GM12878 (cell line): ENCODE data around the gene NPY2R. TPM values are rescaled to one million over a fixed set of nuclear protein-coding genes. Genes with fewer than 3 reads are reported as not detected.

Source experiments
- ATAC-seq: fragments of 200-7000 bp; cut with Tn5 transposase; 3 replicates; pipeline ENCODE4 v1.9.1; 2020; ENCODE audit warnings: mild to moderate bottlenecking, moderate library complexity
- Bru-seq: library from RNA; stranded (reverse); fragments of 400-500 nt; gene quantifications from one replicate; lab custom pipeline; 2021; lab: Mats Ljungman, UMichigan
- BruChase-seq, 2 experiments: library from RNA; stranded (reverse); fragments of 400-500 nt; gene quantifications; one replicate each; lab custom pipeline; 2021; lab: Mats Ljungman, UMichigan
- BruUV-seq: library from RNA; stranded (reverse); fragments of 400-500 nt; replicated peaks from 2 replicates; lab custom pipeline; 2021; lab: Mats Ljungman, UMichigan
- CTCF ChIA-PET: fragments of 300-600 bp; sonication (Branson Sonifier 250); formaldehyde crosslinking; extraction: SDS; loops from one replicate; lab custom pipeline; 2021; ENCODE audit warnings: inconsistent platforms; lab: Yijun Ruan, JAX
- POLR2A ChIA-PET: fragments of 350-600 bp; formaldehyde crosslinking; extraction: SDS; loops from one replicate; lab custom pipeline; 2021; ENCODE audit warnings: inconsistent platforms; lab: Charles Lee
- RAD21 ChIA-PET: fragments of 300-600 bp; sonication (Branson Sonifier 250); formaldehyde crosslinking; loops from one replicate; lab custom pipeline; 2023; ENCODE audit warnings: antibody characterized with exemption; ENCODE audit not compliant: unreplicated experiment; lab: Charles Lee
- SMC1A ChIA-PET: fragments of 300-600 bp; sonication (Branson Sonifier 250); formaldehyde crosslinking; loops from one replicate; lab custom pipeline; 2023; ENCODE audit not compliant: unreplicated experiment, uncharacterized antibody; lab: Charles Lee
- DNase-seq: peaks from one replicate; pipeline ENCODE4 v3.0.0-alpha.2; 2011; ENCODE audit warnings: low read depth, low spot score
- FAIRE-seq: peaks from 3 replicates; lab custom pipeline; 2011; peaks lifted over from hg19 to GRCh38; lab: Jason Lieb, UNC
- H2AFZ ChIP-seq: 2 replicates; pipeline ENCODE4 v1.6.0; 2011; ENCODE audit warnings: low read depth, low read length, control low read depth; ENCODE audit not compliant: control insufficient read depth
- H3K27ac ChIP-seq: 2 replicates; pipeline ENCODE4 v1.5.1; 2011; ENCODE audit warnings: control low read depth; ENCODE audit not compliant: control insufficient read depth, insufficient read depth
- H3K27me3 ChIP-seq, 2 experiments: replicated peaks in 1 of 2; 2 replicates each; pipeline versions ENCODE4 v1.6.0 to v1.6.1; 2011; ENCODE audit warnings: low read length in 1 of 2; ENCODE audit not compliant: control insufficient read depth in 2 of 2, insufficient read depth in 2 of 2
- H3K36me3 ChIP-seq, 2 experiments: 2 replicates each; pipeline ENCODE4 v1.5.1; 2011; ENCODE audit warnings: low read length in 1 of 2; ENCODE audit not compliant: control insufficient read depth in 2 of 2, insufficient read depth in 2 of 2
- H3K4me1 ChIP-seq: 2 replicates; pipeline ENCODE4 v1.6.1; 2011; ENCODE audit warnings: mild to moderate bottlenecking, low read length, moderate library complexity, mixed read lengths; ENCODE audit not compliant: control insufficient read depth, insufficient read depth
- H3K4me2 ChIP-seq: 2 replicates; pipeline ENCODE4 v1.6.0; 2011; ENCODE audit warnings: control low read depth; ENCODE audit not compliant: control insufficient read depth, insufficient read depth
- H3K4me3 ChIP-seq: fragments of 200-600 bp; sonication (generic); 2 replicates; pipeline ENCODE4 v1.5.1; 2016
- H3K79me2 ChIP-seq: 2 replicates; pipeline ENCODE4 v1.6.0; 2011; ENCODE audit warnings: low read length; ENCODE audit not compliant: control insufficient read depth, insufficient read depth
- H3K9ac ChIP-seq: 2 replicates; pipeline ENCODE4 v1.8.0; 2011; ENCODE audit warnings: low read length, control low read depth, mixed read lengths; ENCODE audit not compliant: control insufficient read depth, insufficient read depth
- H3K9me3 ChIP-seq: replicated peaks from 3 replicates; pipeline ENCODE4 v1.5.1; 2011; ENCODE audit warnings: mild to moderate bottlenecking, low read length; ENCODE audit not compliant: control insufficient read depth, insufficient read depth
- H4K20me1 ChIP-seq: 2 replicates; pipeline ENCODE4 v1.6.0; 2011; ENCODE audit not compliant: control insufficient read depth, insufficient read depth
- GABPA ChIP-seq: IDR thresholded peaks from 2 replicates; pipeline ENCODE4 v1.6.1; 2014; ENCODE audit warnings: antibody characterized with exemption, low read depth, mild to moderate bottlenecking, inconsistent platforms
- NBN ChIP-seq: fragments of 450-650 bp; IDR thresholded peaks from 2 replicates; pipeline ENCODE4 v1.6.1; 2016
- ZNF24 ChIP-seq: fragments of 450-650 bp; IDR thresholded peaks from 2 replicates; pipeline ENCODE4 v1.6.1; 2017; ENCODE audit warnings: antibody characterized with exemption, mild to moderate bottlenecking
- ZNF592 ChIP-seq: fragments of 450-650 bp; IDR thresholded peaks from 2 replicates; pipeline ENCODE4 v1.6.1; 2017; ENCODE audit warnings: mild to moderate bottlenecking, moderate library complexity
- ZNF622 ChIP-seq: fragments of 450-650 bp; IDR thresholded peaks from 2 replicates; pipeline ENCODE4 v1.6.1; 2017; ENCODE audit warnings: mild to moderate bottlenecking, inconsistent platforms
- WGBS: methylation state at CpG from one replicate; pipeline ENCODE4 v1.1.6; 2016; ENCODE audit warnings: low lambda C conversion rate; ENCODE audit not compliant: insufficient replicate concordance, insufficient coverage; ENCODE audit errors: missing lambda C conversion rate; 5-methylcytosine and 5-hydroxymethylcytosine counted together
- in situ Hi-C: fragments of 300-500 bp; cut with MboI; formaldehyde crosslinking; loops from 9 replicates; pipeline ENCODE4 v1.14.3; 2018; ENCODE audit warnings: mixed read lengths
- intact Hi-C: fragments of 100-400 bp; cut with micrococcal nuclease; formaldehyde crosslinking; loops from one replicate; pipeline ENCODE4 v1.14.2; 2022; ENCODE audit not compliant: unreplicated experiment
- long read RNA-seq, 2 experiments: library from polyadenylated mRNA; unstranded; transcript quantifications; one replicate each; pipeline ENCODE4 v2.0.0, GENCODE V29; 2019 to 2020
- polyA minus RNA-seq, 3 experiments: library from RNA; depleted of rRNA, polyadenylated mRNA; stranded (reverse); fragments of >200 nt; gene quantifications; 2 replicates each; pipeline ENCODE4 v1.2.3, GENCODE V29; 2011
- polyA plus RNA-seq, 11 experiments: library from polyadenylated mRNA; depleted of rRNA in 4 of 11; unstranded in 6 of 11; stranded (reverse) in 5 of 11; fragments of >200 nt; fragmentation: Nextera tagmentation in 4 of 11; fragmentation: Illumina TruSeq in 1 of 11; extraction: Ambion mirVana in 4 of 11; extraction: Trizol in 1 of 11; gene quantifications; 1 replicate in 1 of 11; 2 replicates in 10 of 11; pipeline versions ENCODE4 v1.2.1 to v1.2.3, GENCODE V29; 2011 to 2016; ENCODE audit warnings: inconsistent platforms in 2 of 11, missing spikeins in 2 of 11, low read depth in 1 of 11
- total RNA-seq, 4 experiments: library from RNA; depleted of rRNA in 3 of 4; stranded (reverse); fragments of >200 nt in 3 of 4; fragmentation: Illumina TruSeq in 1 of 4; extraction: Trizol in 1 of 4; gene quantifications; 2 replicates each; pipeline versions ENCODE4 v1.2.1 to v1.2.3, GENCODE V29; 2013 to 2021

Gene NPY2R
- not detected in 2 replicates for total RNA-seq (2013; cell fraction: nucleolus; rRNA removed)
- not detected in 2 replicates for total RNA-seq (2014; rRNA removed)
- not detected in 2 replicates for total RNA-seq (2014; rRNA removed; fragmentation: Illumina TruSeq; extraction: Trizol)
- not detected in 2 replicates for total RNA-seq (2021)
- not detected for polyA plus RNA-seq (2011; ENCODE audit: low read depth)
- not detected in 2 replicates for polyA plus RNA-seq (2011; rRNA removed)
- polyA plus RNA-seq (2011; cell fraction: cytosol; rRNA removed), result not detected in 2 replicates
- not detected in 2 replicates for polyA plus RNA-seq (2011; cell fraction: nucleus; rRNA removed)
- not detected in 2 replicates for polyA plus RNA-seq (2012)
- not detected in 2 replicates for polyA plus RNA-seq (2014; fragmentation: Illumina TruSeq; extraction: Trizol)
- polyA plus RNA-seq (2014; fragmentation: Nextera tagmentation; extraction: Ambion mirVana), result not detected
- polyA plus RNA-seq (2014; rRNA removed), result not detected in 2 replicates
- polyA plus RNA-seq (2016; fragmentation: Nextera tagmentation; extraction: Ambion mirVana), result not detected
- polyA minus RNA-seq (2011; rRNA and poly(A)+ RNA removed), result not detected in 2 replicates
- not detected in 2 replicates for polyA minus RNA-seq (2011; cell fraction: cytosol; rRNA and poly(A)+ RNA removed)
- polyA minus RNA-seq (2011; cell fraction: nucleus; rRNA and poly(A)+ RNA removed), result not detected in 2 replicates
- not detected for Bru-seq, nascent RNA
- BruChase-seq, experiment 1, labeled RNA remaining after a 6-hour chase, result not detected
- BruChase-seq, experiment 2, labeled RNA remaining after a 2-hour chase, result not detected
- long read RNA-seq, experiment 1, result 0 reads
- long read RNA-seq, experiment 2, result 0 reads

- ChIA-PET CTCF (no interaction called here), RAD21 (no interaction called here), SMC1A (no interaction called here), POLR2A (no interaction called here)
- ATAC-seq (no peak), DNase-seq (no peak), FAIRE-seq (no peak)
- Histone ChIP-seq H3K27ac (no peak within 1 kb of the TSS), H3K79me2 (no peaks in the 10 kb centered on the region), H3K27me3 (peaks cover 2 to 17% of the 10 kb centered on the region in 2 experiments; a peak in 3 of 4 replicates), H4K20me1 (no peaks in the 10 kb centered on the region), H3K4me1 (no peaks in the 10 kb centered on the region), H3K9me3 (no peaks in the 10 kb centered on the region), H3K9ac (no peak within 1 kb of the TSS), H3K4me2 (no peak within 1 kb of the TSS), H2AFZ (no peak within 1 kb of the TSS), H3K36me3 (no peaks in the 10 kb centered on the region), H3K4me3 (no peak within 1 kb of the TSS)
- BruUV-seq, result no TSS peak
- in situ Hi-C loops, result no loop called here
- intact Hi-C loops, result no loop called here
- TF ChIP-seq GABPA (no peak), ZNF622 (no peak), ZNF592 (no peak), ZNF24 (no peak), NBN (no peak)
- WGBS, result 44% methylated on average over 46 of the region's 55 CpGs
Measured at GRCh38 chr4:155208258-155209054, at the start of gene NPY2R. TSS of gene NPY2R (plus strand) at chr4:155208636. CDS start at chr4:155213940, 5,304 bp downstream.
